Tibial nerve (tissue), 4 donors: ENCODE measurements around the gene LRRC47.

Experiments used
- CTCF ChIP-seq, 5 experiments: fragments of 200-600 bp in 3 of 5; fragments of 450-650 bp in 2 of 5; sonication (generic) in 3 of 5; IDR thresholded peaks; one replicate each; pipeline ENCODE4 v1.5.1; 2016 to 2019; ENCODE audit warnings: antibody characterized with exemption in 5 of 5, mild to moderate bottlenecking in 3 of 5, moderate library complexity in 2 of 5
- EP300 ChIP-seq, 2 donors: sonication (generic); formaldehyde crosslinking; IDR thresholded peaks; one replicate each; pipeline ENCODE4 v1.6.1; 2017; ENCODE audit warnings: antibody characterized with exemption in 2 of 2, mild to moderate bottlenecking in 1 of 2
- POLR2A ChIP-seq, 2 donors: fragments of 450-650 bp; IDR thresholded peaks; one replicate each; pipeline ENCODE4 v1.6.1; 2017; ENCODE audit warnings: antibody characterized with exemption in 2 of 2, mild to moderate bottlenecking in 2 of 2, moderate library complexity in 2 of 2

DNA sequence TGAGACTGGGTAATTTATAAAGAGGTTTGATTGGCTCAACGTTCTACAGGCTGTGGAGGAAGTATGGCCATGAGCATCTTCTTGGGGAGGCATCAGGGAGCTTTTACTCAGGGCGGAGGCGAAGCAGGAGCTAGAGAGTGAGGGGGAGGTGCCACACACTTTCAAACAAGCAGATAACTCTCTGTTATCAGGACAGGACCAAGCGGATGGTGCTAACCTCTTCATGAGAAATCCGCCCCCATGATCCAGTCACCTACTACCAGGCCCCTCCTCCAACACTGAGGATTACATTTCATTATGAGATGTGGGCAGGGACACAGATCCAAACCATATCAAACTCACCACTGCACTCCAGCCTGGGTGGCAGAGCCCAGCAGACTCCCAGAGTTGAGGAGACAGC lies 11.5 kb upstream of the LRRC47 start:
- TF ChIP-seq CTCF (IDR thresholded peaks at IDR 0.05) (no peak), POLR2A (IDR thresholded peaks at IDR 0.05) (no peak), EP300 (IDR thresholded peaks at IDR 0.05) (no peak)
